ENCODE measurements around the gene MINDY4B.

- TF ChIP-seq CTCF (conservative IDR thresholded peaks at IDR 0.05; ENCODE audit: low read depth in 2 of 2), result no peak
- TF ChIP-seq REST (IDR thresholded peaks at IDR 0.05; ENCODE audit: unreplicated experiment), result no peak
- TF ChIP-seq ZNF331 (CRISPR knock-in tag; IDR thresholded peaks at IDR 0.05; ENCODE audit: low read depth), result no peak
- TF ChIP-seq ZNF114 (CRISPR knock-in tag; IDR thresholded peaks at IDR 0.05), result no peak
- TF ChIP-seq POLR2AphosphoS5 (IDR thresholded peaks at IDR 0.05; ENCODE audit: low read depth), result no peak
- TF ChIP-seq EZH2 (IDR thresholded peaks at IDR 0.05; ENCODE audit: low read depth, unreplicated experiment), result no peak
- no peak for TF ChIP-seq JUNB (IDR thresholded peaks at IDR 0.05; ENCODE audit: unreplicated experiment)
- no peak for TF ChIP-seq ETS1 (IDR thresholded peaks at IDR 0.05)
- no peak for TF ChIP-seq NANOG (IDR thresholded peaks at IDR 0.05; ENCODE audit: borderline replicate concordance)
- no peak for TF ChIP-seq EZH2phosphoT487 (IDR thresholded peaks at IDR 0.05; ENCODE audit: unreplicated experiment)
Observed at GRCh38 chr3:150931745-150932144, 26.5 kb upstream of the MINDY4B start.

All from GM23338 (cell line).